IMR-90 (cell line): ENCODE results near the gene CST1.
"Not testable (repeated sequence)": the region's sequence is repeated elsewhere in the genome, so short reads cannot be mapped to it uniquely, and the experiment has no call there.

ENCODE experiments used
- CEBPB ChIP-seq: IDR thresholded peaks from 2 replicates; pipeline ENCODE4 v1.6.1; 2012; ENCODE audit warnings: low read depth, low read length, improper control_type of control experiment
- CHD1 ChIP-seq: IDR thresholded peaks from 2 replicates; pipeline ENCODE4 v1.6.1; 2012; ENCODE audit warnings: low read depth, low read length, improper control_type of control experiment
- FOS ChIP-seq: fragments of 150-350 bp; IDR thresholded peaks from 2 replicates; pipeline ENCODE4 v1.6.1; 2016; ENCODE audit warnings: low read depth, low read length
- MAFK ChIP-seq: IDR thresholded peaks from 2 replicates; pipeline ENCODE4 v1.6.1; 2012; ENCODE audit warnings: low read depth, low read length, improper control_type of control experiment
- MAZ ChIP-seq: IDR thresholded peaks from 2 replicates; pipeline ENCODE4 v1.6.1; 2012; ENCODE audit warnings: low read depth, mild to moderate bottlenecking, low read length, improper control_type of control experiment, moderate library complexity, borderline replicate concordance
- POLR2A ChIP-seq: IDR thresholded peaks from 2 replicates; pipeline ENCODE4 v1.6.1; 2012; ENCODE audit warnings: mild to moderate bottlenecking, low read depth, low read length
- RAD21 ChIP-seq: IDR thresholded peaks from 2 replicates; pipeline ENCODE4 v1.6.1; 2012; ENCODE audit warnings: low read length, improper control_type of control experiment
- RFX5 ChIP-seq: IDR thresholded peaks from 2 replicates; pipeline ENCODE4 v1.8.0; 2012; ENCODE audit warnings: low read depth, mild to moderate bottlenecking, low read length, moderate library complexity
- SMC3 ChIP-seq: fragments of 150-350 bp; IDR thresholded peaks from 2 replicates; pipeline ENCODE4 v1.6.1; 2016; ENCODE audit warnings: low read depth, mild to moderate bottlenecking, antibody characterized with exemption, low read length, moderate library complexity
- TF ChIP-seq, protein P1 (sequence below): fragments of 150-350 bp; IDR thresholded peaks from 2 replicates; pipeline ENCODE4 v1.6.1; 2017; ENCODE audit warnings: mild to moderate bottlenecking, antibody characterized with exemption, low read length, low read depth
- TF ChIP-seq, protein P2 (sequence below): conservative IDR thresholded peaks from 2 replicates; pipeline ENCODE4 v1.5.1; 2012; ENCODE audit warnings: mild to moderate bottlenecking, low read depth, low read length, improper control_type of control experiment
- TF ChIP-seq, protein P3 (sequence below): fragments of 150-350 bp; IDR thresholded peaks from 2 replicates; pipeline ENCODE4 v1.6.1; 2016; ENCODE audit warnings: low read depth, mild to moderate bottlenecking, low read length, moderate library complexity, borderline replicate concordance

DNA sequence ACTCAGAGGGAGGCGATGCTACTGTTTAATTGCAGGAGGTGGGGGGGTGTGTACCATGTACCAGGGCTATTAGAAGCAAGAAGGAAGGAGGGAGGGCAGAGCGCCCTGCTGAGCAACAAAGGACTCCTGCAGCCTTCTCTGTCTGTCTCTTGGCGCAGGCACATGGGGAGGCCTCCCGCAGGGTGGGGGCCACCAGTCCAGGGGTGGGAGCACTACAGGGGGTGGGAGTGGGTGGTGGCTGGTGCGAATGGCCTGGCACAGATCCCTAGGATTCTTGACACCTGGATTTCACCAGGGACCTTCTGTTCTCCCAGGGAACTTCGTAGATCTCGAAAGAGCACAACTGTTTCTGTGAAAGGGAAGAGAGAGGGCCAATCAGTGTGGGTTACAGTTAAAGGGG is 3.2 kb downstream of the CST1 start:
- TF ChIP-seq, protein P1, sequence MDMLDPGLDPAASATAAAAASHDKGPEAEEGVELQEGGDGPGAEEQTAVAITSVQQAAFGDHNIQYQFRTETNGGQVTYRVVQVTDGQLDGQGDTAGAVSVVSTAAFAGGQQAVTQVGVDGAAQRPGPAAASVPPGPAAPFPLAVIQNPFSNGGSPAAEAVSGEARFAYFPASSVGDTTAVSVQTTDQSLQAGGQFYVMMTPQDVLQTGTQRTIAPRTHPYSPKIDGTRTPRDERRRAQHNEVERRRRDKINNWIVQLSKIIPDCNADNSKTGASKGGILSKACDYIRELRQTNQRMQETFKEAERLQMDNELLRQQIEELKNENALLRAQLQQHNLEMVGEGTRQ = not testable (repeated sequence)
- TF ChIP-seq, protein P2, sequence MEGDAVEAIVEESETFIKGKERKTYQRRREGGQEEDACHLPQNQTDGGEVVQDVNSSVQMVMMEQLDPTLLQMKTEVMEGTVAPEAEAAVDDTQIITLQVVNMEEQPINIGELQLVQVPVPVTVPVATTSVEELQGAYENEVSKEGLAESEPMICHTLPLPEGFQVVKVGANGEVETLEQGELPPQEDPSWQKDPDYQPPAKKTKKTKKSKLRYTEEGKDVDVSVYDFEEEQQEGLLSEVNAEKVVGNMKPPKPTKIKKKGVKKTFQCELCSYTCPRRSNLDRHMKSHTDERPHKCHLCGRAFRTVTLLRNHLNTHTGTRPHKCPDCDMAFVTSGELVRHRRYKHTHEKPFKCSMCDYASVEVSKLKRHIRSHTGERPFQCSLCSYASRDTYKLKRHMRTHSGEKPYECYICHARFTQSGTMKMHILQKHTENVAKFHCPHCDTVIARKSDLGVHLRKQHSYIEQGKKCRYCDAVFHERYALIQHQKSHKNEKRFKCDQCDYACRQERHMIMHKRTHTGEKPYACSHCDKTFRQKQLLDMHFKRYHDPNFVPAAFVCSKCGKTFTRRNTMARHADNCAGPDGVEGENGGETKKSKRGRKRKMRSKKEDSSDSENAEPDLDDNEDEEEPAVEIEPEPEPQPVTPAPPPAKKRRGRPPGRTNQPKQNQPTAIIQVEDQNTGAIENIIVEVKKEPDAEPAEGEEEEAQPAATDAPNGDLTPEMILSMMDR = not testable (repeated sequence)
- not testable (repeated sequence) for TF ChIP-seq MAFK, POLR2A, RAD21, CEBPB, CHD1, FOS, SMC3, RFX5, MAZ
- TF ChIP-seq, protein P3, sequence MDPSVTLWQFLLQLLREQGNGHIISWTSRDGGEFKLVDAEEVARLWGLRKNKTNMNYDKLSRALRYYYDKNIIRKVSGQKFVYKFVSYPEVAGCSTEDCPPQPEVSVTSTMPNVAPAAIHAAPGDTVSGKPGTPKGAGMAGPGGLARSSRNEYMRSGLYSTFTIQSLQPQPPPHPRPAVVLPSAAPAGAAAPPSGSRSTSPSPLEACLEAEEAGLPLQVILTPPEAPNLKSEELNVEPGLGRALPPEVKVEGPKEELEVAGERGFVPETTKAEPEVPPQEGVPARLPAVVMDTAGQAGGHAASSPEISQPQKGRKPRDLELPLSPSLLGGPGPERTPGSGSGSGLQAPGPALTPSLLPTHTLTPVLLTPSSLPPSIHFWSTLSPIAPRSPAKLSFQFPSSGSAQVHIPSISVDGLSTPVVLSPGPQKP = not testable (repeated sequence)
